BE2C (cell line): ENCODE results near the gene SENP3.

Experiments used
- DNase-seq: peaks from one replicate; pipeline ENCODE4 v3.0.0-alpha.2; 2020
- H3K27me3 ChIP-seq: fragments of 250-450 bp; sonication (Bioruptor Pico); 2 replicates; pipeline ENCODE4 v1.5.1; 2020; ENCODE audit warnings: mild to moderate bottlenecking
- H3K36me3 ChIP-seq: fragments of 250-450 bp; sonication (Bioruptor Pico); 2 replicates; pipeline ENCODE4 v1.5.1; 2020; ENCODE audit warnings: mild to moderate bottlenecking
- H3K4me1 ChIP-seq: fragments of 250-450 bp; sonication (Bioruptor Pico); 2 replicates; pipeline ENCODE4 v1.5.1; 2020
- H3K4me3 ChIP-seq: 2 replicates; pipeline ENCODE4 v1.5.1; 2011; ENCODE audit warnings: low read depth, low read length
- H3K9me3 ChIP-seq: fragments of 250-450 bp; sonication (Bioruptor Pico); 2 replicates; pipeline ENCODE4 v1.5.1; 2020
- CTCF ChIP-seq: IDR thresholded peaks from 2 replicates; pipeline ENCODE4 v1.5.1; 2012; ENCODE audit warnings: mild to moderate bottlenecking, low read depth, low read length

SENP3 gene

GRCh38 chr17:7552621-7553051, 9.1 kb upstream of the SENP3 start:
- no peak for TF ChIP-seq CTCF
- H3K4me1 ChIP-seq, result no peaks in the 10 kb centered on the region
- no peaks in the 10 kb centered on the region for H3K9me3 ChIP-seq
- H3K36me3 ChIP-seq, result no peaks in the 10 kb centered on the region
- no peak for DNase-seq
- H3K27me3 ChIP-seq, result no peaks in the 10 kb centered on the region
- no peak overlapping the region for H3K4me3 ChIP-seq

GRCh38 chr17:7553356-7553755, 8.4 kb upstream of the SENP3 start:
- no peaks in the 10 kb centered on the region for H3K36me3 ChIP-seq
- no peaks in the 10 kb centered on the region for H3K27me3 ChIP-seq
- no peak for TF ChIP-seq CTCF
- no peak overlapping the region for H3K4me3 ChIP-seq
- DNase-seq, result no peak
- no peaks in the 10 kb centered on the region for H3K9me3 ChIP-seq
- H3K4me1 ChIP-seq, result no peaks in the 10 kb centered on the region; the same call in 1 of the 2 replicates

GRCh38 chr17:7555320-7555948, 6.3 kb upstream of the SENP3 start:
- no peaks in the 10 kb centered on the region for H3K27me3 ChIP-seq
- no peaks in the 10 kb centered on the region; the same call in 1 of the 2 replicates for H3K4me1 ChIP-seq
- H3K9me3 ChIP-seq, result no peaks in the 10 kb centered on the region
- TF ChIP-seq CTCF, result no peak
- DNase-seq, result no peak
- no peak overlapping the region for H3K4me3 ChIP-seq
- no peaks in the 10 kb centered on the region for H3K36me3 ChIP-seq

- Histone ChIP-seq H3K4me1 (no peaks in the 10 kb centered on the region; the same call in 1 of the 2 replicates), H3K27me3 (no peaks in the 10 kb centered on the region), H3K36me3 (no peaks in the 10 kb centered on the region), H3K4me3 (no peak overlapping the region), H3K9me3 (no peaks in the 10 kb centered on the region)
- no peak for DNase-seq
- TF ChIP-seq CTCF, result no peak
Measured at GRCh38 chr17:7556627-7557026, 5.1 kb upstream of the SENP3 start.

GRCh38 chr17:7557147-7557764, 4.5 kb upstream of the SENP3 start:
- H3K4me1 ChIP-seq, result no peaks in the 10 kb centered on the region; the same call in 1 of the 2 replicates
- no peaks in the 10 kb centered on the region for H3K9me3 ChIP-seq
- TF ChIP-seq CTCF, result no peak
- no peak overlapping the region for H3K4me3 ChIP-seq
- H3K27me3 ChIP-seq, result no peaks in the 10 kb centered on the region
- DNase-seq, result no peak
- H3K36me3 ChIP-seq, result no peaks in the 10 kb centered on the region
